Mucosa of descending colon (tissue), 3 donors: ENCODE data around the gene PIK3R3. TPM values are rescaled to one million over a fixed set of nuclear protein-coding genes. Genes with fewer than 3 reads are reported as not detected.

Experiments used
- ATAC-seq: fragments of 200-7000 bp; cut with Tn5 transposase; one replicate; pipeline ENCODE4 v1.9.1; 2020; ENCODE audit warnings: mild to moderate bottlenecking, moderate library complexity
- DNase-seq, 3 donors: peaks; one replicate each; pipeline ENCODE4 v3.0.0-alpha.2; 2020
- H3K36me3 ChIP-seq: fragments of 200-600 bp; one replicate; pipeline ENCODE4 v1.8.0; 2021; ENCODE audit warnings: low read depth, mild to moderate bottlenecking
- H3K4me1 ChIP-seq: fragments of 200-600 bp; one replicate; pipeline ENCODE4 v1.8.0; 2021; ENCODE audit warnings: low read depth, mild to moderate bottlenecking
- H3K4me3 ChIP-seq: fragments of 200-600 bp; one replicate; pipeline ENCODE4 v1.8.0; 2021; ENCODE audit warnings: mild to moderate bottlenecking
- H3K9me3 ChIP-seq: fragments of 200-600 bp; one replicate; pipeline ENCODE4 v1.8.0; 2021; ENCODE audit warnings: mild to moderate bottlenecking
- intact Hi-C, 2 donors: fragments of 100-400 bp; cut with DNase I in 1 of 2; cut with micrococcal nuclease in 1 of 2; formaldehyde crosslinking; loops; one replicate each; pipeline versions ENCODE4 v1.11.0 to v1.11.1; 2022; cut with DNase I, micrococcal nuclease
- total RNA-seq, 3 donors: library from RNA; stranded (reverse); fragmentation: NEBNext Ultra II Directional in 2 of 3; extraction: Animal tissue kit (Norgen Biotek cat#: 25700) in 2 of 3; gene quantifications; one replicate each; pipeline versions ENCODE4 v1.2.1 to v1.2.4, GENCODE V29; 2021 to 2023
- TF ChIP-seq, protein P1 (sequence below): fragments of 200-600 bp; IDR thresholded peaks from one replicate; pipeline ENCODE4 v1.8.0; 2022; ENCODE audit warnings: antibody characterized with exemption, mild to moderate bottlenecking
- donor health status: DM: no; HTN: no; CAD: no; lungs with moderate emphysema.
- donor health status: DM: no; HTN: no; CAD: no.
- donor health status: DM: no; HTN: yes; CAD: no.

Gene PIK3R3
- total RNA-seq, 3 donors from 2014 or later, result 5.9 to 15.6 (median 10.6) TPM

DNA sequence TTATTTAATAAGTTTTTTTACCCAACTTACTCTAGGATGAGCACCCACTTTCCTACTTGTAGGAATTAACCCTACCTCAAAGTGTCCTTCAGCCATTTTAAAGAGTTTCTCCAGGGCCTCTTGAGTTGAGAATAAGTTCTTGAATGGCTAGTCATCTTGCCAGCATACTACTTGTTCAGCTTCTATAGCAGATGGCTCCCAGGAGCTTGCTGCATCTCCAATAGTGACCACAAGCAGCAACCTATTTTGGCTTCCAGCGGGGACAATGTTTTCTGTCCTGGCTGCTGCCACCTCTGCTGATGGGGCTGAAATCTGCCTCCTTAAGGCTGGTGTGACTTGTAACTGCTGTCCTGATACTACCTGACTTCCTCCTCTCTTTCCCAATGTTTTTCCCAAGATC lies 20.8 kb upstream of the PIK3R3 start:
- Histone ChIP-seq H3K36me3 (no peaks in the 10 kb centered on the region), H3K4me1 (no peaks in the 10 kb centered on the region), H3K4me3 (no peak overlapping the region), H3K9me3 (no peaks in the 10 kb centered on the region)
- intact Hi-C loops, result no loop called here
- no peak for DNase-seq
- TF ChIP-seq, protein P1, sequence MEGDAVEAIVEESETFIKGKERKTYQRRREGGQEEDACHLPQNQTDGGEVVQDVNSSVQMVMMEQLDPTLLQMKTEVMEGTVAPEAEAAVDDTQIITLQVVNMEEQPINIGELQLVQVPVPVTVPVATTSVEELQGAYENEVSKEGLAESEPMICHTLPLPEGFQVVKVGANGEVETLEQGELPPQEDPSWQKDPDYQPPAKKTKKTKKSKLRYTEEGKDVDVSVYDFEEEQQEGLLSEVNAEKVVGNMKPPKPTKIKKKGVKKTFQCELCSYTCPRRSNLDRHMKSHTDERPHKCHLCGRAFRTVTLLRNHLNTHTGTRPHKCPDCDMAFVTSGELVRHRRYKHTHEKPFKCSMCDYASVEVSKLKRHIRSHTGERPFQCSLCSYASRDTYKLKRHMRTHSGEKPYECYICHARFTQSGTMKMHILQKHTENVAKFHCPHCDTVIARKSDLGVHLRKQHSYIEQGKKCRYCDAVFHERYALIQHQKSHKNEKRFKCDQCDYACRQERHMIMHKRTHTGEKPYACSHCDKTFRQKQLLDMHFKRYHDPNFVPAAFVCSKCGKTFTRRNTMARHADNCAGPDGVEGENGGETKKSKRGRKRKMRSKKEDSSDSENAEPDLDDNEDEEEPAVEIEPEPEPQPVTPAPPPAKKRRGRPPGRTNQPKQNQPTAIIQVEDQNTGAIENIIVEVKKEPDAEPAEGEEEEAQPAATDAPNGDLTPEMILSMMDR, result no peak
- ATAC-seq, result no peak

DNA sequence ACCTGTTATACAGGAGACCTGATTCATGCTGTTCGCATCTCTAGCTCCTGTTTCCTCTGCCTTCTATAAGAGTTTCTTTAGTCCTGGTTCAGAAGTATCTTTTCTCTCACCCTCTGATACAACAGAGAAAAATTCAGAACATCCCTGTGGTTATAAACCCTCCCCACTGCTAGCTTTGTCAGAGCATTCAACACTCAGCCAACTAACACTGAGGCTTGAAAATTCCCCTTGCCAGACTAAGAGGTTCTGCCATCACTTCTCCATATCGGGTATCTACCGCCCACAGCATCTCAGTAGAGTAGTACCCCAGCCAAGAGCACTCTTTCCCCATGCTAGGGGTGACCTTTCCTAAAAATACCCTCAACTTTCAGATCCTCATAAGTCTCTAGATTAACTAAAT lies 19.6 kb upstream of the PIK3R3 start:
- intact Hi-C loops, result no loop called here
- Histone ChIP-seq H3K4me1 (no peaks in the 10 kb centered on the region), H3K4me3 (no peak overlapping the region), H3K36me3 (no peaks in the 10 kb centered on the region), H3K9me3 (no peaks in the 10 kb centered on the region)
- TF ChIP-seq, protein P1, result no peak
- no peak for DNase-seq
- ATAC-seq, result no peak

DNA sequence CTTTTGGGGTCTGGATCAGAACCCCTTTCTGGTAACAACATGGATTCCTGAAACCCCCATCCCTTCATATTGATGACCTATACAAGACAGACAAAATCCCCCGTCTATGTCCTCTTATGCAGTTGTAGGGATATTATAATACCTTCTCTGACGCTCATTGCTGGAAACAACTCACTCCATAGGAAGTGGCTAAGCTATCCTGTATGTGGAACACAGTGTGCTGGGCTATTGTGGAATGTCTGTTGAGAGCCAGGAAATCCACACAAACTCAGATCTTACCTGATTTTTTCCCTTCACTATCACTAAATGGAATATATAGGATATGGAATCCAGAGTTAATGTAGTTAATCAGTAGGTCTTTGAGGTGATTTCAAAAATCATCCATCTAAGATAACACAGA lies 17.7 kb upstream of the PIK3R3 start:
- H3K36me3 ChIP-seq, result no peaks in the 10 kb centered on the region
- no peaks in the 10 kb centered on the region for H3K4me1 ChIP-seq
- no peak overlapping the region for H3K4me3 ChIP-seq
- ATAC-seq (no peak), DNase-seq (no peak)
- no peaks in the 10 kb centered on the region for H3K9me3 ChIP-seq
- TF ChIP-seq, protein P1, result no peak
- intact Hi-C loops, result no loop called here

DNA sequence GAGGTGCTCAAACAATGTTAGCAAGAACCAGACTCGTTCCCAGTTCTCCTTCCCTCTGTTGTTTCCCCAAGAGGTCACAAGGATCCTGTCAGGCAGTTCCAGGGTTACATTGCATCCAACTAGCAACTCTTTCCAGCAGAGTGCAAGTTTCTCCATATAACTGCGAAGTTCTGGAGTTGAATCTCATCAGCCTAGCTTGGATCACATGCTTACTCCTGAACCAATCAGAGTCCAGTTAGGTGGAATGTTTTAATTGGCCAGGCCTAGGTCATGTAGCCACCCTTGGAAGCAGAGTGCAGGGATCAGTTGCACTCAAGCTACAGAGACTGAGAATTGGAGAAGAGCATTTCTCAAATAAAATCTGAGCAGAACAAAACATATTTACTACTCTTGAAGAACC lies 15.9 kb upstream of the PIK3R3 start:
- intact Hi-C loops, result no loop called here
- Histone ChIP-seq H3K9me3 (no peaks in the 10 kb centered on the region), H3K4me3 (no peak overlapping the region)

DNA sequence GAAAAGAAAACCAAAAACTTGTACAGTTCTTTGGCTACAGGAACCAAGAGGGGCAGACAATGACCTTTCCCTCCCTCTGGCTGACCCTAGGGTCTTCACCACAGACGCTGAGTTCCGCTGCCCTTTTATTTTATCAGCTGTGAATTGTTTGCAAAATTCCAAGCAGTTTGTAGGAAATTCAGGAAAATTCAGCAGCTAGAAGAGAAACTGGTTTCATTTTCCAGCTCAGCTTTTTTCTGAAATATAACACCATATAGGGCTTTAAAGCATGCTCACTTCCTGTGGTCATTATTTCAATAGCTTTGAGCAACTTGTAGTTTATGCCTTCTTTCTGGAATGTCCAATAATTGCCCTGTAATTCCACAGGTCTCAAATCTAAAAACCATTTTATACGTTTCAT lies 5.5 kb upstream of the PIK3R3 start:
- Histone ChIP-seq H3K4me3 (no peak overlapping the region), H3K9me3 (no peaks in the 10 kb centered on the region), H3K4me1 (peaks cover 5% of the 10 kb centered on the region), H3K36me3 (no peaks in the 10 kb centered on the region)
- no peak for DNase-seq
- intact Hi-C loops, result no loop called here
- no peak for ATAC-seq
- TF ChIP-seq, protein P1, result no peak

More for the DNA sequence above, 15.9 kb upstream of the PIK3R3 start:
- no peak for ATAC-seq
- TF ChIP-seq, protein P1, result no peak
- Histone ChIP-seq H3K4me1 (no peaks in the 10 kb centered on the region), H3K36me3 (no peaks in the 10 kb centered on the region)
- DNase-seq, result no peak

DNA sequence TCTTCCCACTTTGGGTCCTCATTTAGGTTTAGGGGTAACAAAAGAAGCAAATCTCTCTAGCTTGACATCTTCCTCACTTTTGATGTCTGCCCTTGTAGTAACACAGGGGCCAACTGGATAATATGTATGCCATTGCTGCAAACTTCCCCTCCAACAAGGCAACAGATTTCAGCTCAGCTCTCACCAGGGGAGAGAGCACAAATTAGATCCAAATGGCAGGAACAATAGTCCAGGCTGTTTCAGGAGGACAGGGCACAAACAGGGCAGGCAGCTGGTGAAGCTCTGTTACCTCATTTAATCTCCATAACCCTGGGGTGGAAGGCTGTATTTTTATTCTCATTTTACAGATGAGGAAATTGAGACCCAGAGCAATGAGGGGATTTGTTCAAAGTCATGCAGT lies 4.3 kb upstream of the PIK3R3 start:
- no peak overlapping the region for H3K4me3 ChIP-seq
- TF ChIP-seq, protein P1, result no peak
- DNase-seq (no peak), ATAC-seq (no peak)
- H3K9me3 ChIP-seq, result no peaks in the 10 kb centered on the region
- no peaks in the 10 kb centered on the region for H3K36me3 ChIP-seq
- peaks cover 5% of the 10 kb centered on the region for H3K4me1 ChIP-seq
- intact Hi-C loops, result no loop called here
